OCI-LY1 (cell line): ENCODE results near the gene MYO18B.

Source experiments
- CTCF ChIP-seq: fragments of 200-600 bp; sonication (generic), shearing (Covaris generic); IDR thresholded peaks from 2 replicates; pipeline ENCODE4 v1.5.1; 2017; ENCODE audit warnings: mild to moderate bottlenecking, antibody characterized with exemption, low read length, moderate library complexity, mixed read lengths
- EZH2 ChIP-seq: fragments of 200-600 bp; sonication (generic), shearing (Covaris generic); IDR thresholded peaks from 2 replicates; pipeline ENCODE4 v1.8.0; 2017; ENCODE audit warnings: borderline replicate concordance, mixed run types, mild to moderate bottlenecking, antibody characterized with exemption, low read length, moderate library complexity, mixed read lengths

- TF ChIP-seq EZH2, result no peak
- TF ChIP-seq CTCF, result no peak
These were observed 218.1 kb downstream of the MYO18B start for GRCh38 chr22:25959818-25960774.
